ENCODE results near the gene MTUS2. TPM values are rescaled to one million over a fixed set of nuclear protein-coding genes. Genes with fewer than 3 reads are reported as not detected.
A peak's percentile ranks its signal among the peaks of the same experiment; 100 is the strongest.

MTUS2 gene
- polyA plus RNA-seq, 3 donors = 0.55 to 0.90 (median 0.69) TPM

GRCh38 chr13:29105779-29106178 lies 285.6 kb downstream of the MTUS2 start:
- DNase-seq = no peak

GRCh38 chr13:29106651-29107050 lies 286.5 kb downstream of the MTUS2 start:
- no peak for DNase-seq

- no peak for DNase-seq
Observed at GRCh38 chr13:29108068-29108786, 288.1 kb downstream of the MTUS2 start.

GRCh38 chr13:29109987-29110386 lies 289.8 kb downstream of the MTUS2 start:
- DNase-seq = no peak

GRCh38 chr13:29111446-29111845 lies 291.3 kb downstream of the MTUS2 start:
- no peak for DNase-seq

DNA sequence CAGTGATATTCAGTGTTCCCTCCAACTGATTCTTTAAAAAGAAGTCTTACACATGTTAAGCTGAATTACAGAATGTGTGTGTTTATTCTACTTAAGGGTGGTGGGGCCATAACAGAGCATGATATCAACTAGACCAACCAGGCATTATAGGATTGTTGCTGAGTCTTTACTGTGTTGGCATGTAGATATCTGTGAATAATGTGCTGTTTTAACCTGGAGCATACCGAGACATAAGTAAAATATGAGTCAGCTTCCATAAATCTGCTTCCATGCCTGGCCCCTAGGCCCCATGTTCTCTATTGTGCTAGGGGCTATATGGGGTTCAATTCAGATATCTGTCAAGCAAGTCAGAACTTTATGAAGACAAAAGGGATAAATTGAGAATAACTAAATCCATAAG lies 295.7 kb downstream of the MTUS2 start:
- no peak for DNase-seq

DNA sequence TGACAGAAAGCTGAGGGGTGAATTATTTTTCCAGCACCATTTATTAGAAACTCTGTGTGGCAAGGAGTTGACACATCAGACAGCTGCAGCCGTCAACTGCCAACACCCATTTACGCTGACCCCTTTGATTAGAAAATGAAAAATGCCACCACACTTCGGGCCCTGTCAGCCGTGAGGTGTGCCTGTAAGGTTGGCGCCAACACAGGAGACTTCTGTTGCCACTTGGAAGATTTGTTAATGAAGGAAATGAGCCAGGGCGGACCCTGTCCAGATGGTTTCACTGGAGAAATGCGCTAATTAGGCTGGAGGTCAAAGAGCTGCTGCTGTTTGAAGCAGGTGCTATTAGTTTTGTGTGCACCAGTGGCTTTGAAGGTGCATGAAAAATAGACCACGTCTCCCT lies 297.5 kb downstream of the MTUS2 start:
- DNase-seq = peak; percentile 40

- DNase-seq = no peak
Observed at GRCh38 chr13:29118471-29118870, 298.3 kb downstream of the MTUS2 start.

DNA sequence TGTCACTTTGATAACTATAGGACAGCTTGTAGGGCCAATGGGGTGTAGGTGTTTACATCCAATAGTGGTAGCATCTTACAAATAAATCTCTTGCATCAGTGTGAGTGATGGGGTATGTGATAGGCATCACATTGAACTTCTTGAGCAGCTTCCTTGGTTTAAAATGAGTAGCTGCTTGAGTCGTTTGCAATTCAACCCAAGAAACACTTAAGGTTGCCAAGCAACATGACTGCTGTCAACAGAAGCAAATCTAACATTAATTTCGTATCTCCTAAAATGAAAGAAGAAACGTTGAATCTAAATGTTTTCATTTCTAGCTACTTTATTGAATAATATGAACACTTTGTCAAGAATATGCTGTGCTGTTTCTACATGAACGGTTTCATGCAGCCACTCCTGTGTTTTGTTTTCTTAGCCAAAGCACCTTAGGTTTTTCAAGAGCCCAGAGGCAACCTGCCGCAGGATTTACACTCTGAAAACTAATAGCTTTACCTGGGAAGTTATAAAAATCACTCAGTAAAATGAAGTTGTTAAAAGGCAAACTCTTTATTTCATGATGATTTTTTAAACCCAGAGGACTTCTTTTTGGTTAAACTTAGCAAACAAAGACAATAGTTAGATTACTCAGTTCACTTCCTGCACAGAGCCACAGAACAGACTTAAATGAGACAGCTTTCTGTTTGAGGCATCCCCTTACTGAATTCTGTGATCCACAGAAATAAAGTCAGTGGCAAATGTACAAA lies 305.2 kb downstream of the MTUS2 start:
- DNase-seq = no peak

- DNase-seq = no peak
Observed at GRCh38 chr13:29125934-29126424, 305.8 kb downstream of the MTUS2 start.

DNA sequence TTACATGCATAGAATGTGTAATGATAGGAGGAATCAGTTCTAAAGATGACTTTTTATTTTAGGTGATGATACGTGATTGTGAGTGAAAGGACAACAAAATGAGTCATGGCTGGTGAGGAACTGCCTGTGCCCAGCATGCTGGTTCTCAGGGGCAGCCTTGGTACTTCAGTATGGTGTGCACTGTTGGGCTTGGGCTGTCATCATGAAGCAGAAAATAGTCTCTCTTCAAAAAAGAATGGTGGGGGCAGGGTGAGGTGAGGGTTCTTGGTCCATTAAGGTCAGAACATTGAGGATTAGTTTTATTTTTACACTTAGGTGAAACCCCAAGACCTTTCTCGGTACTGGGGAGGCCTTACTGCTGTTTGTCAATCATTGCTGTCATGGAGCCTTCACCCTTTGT lies 309.5 kb downstream of the MTUS2 start:
- no peak for DNase-seq

DNA sequence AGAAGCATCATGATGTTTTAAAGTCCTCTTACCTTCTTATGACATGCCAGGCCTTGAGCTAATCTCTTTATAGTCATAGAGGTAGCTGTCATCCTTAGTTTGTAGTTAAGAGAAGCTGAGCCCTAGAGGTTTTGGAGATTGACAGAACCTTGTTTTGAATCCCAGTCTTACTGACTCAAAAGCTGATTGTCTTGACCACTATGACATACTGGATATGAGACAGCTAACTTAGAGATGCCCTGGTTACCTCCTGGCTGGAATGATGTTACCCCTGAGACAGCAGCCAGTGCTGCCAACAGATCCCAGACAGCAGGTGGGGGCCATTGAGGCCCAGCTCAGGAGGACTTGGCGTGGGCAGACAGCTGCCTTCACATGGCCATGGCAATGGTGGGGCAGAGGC lies 311.0 kb downstream of the MTUS2 start:
- DNase-seq = no peak

DNA sequence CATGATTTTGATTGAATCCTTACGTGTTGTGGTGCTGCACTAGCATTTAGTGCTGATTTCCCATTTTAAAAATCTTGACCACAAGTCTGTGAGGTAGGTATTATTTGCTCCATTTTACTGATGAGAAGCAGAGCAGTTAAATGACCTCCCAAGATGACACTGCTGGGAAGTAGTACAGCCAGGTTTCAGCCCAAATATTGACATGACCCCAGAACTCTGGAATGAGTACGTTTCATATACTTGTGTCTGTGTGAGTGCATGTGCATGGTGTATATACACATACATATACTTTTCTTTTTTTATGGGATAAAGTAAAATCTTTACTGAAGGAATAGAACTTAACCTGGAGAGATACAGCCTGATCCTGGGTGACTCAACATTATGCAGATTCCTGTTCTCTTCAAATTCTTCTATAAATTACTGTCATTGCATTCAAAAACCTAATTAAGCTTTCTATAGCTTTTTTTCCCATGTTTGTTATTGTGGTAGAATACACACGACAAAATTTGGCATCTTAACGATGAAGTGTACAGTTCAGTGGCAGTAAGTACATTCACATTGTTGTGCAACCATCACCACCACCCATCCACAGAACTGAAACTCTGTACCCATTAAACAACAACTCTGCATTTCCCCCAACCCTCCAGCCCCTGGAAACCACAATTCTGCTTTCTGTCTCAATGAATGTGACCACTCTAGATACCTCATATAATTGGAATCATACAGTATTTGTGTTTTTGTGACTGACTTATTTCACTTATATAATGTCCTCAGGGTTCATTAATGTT lies 311.9 kb downstream of the MTUS2 start:
- no peak for DNase-seq

DNA sequence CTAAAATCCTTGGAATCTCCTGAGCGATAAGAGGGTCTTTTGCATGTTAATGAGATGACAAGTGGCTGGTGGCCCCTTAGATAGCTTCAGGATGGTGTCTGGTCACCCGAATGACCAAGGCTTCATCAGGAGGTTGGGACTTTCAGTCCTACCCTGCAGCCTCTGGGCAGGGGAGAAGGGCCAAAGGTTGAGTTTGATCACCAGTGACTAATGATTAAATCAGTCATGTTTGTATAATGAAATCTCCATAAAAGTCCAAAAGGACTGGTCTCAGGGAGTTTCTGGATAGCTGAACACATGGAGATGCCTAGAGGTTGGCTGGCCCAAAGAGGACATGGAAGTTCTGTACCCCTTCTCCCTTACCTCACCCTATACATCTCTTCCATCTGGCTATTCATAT lies 316.2 kb downstream of the MTUS2 start:
- DNase-seq = no peak

- no peak for DNase-seq
Observed at GRCh38 chr13:29137016-29137415, 316.9 kb downstream of the MTUS2 start.

- DNase-seq = no peak
Observed at GRCh38 chr13:29137995-29138394, 317.9 kb downstream of the MTUS2 start.

DNA sequence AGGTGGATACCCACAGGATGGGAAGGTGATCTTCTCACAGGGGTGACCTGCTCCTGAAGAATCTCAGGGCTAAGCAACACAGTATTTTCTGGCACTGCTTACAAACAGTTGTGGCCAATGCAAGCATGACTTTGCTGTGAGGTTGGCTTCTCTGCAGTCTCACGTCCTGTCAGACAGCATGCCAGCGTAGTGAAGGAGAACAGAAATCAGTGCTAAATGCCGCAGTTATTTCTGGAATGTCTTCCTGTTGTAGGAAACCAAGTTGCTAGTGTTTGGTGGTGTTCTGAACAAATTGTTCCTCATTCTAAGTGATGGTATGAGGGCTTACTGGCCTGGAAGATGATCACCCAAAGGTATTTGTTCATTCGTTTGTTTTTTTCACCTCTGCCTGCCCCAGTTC lies 320.1 kb downstream of the MTUS2 start:
- DNase-seq = peak; percentile 24

GRCh38 chr13:29143847-29144246 lies 323.7 kb downstream of the MTUS2 start:
- peak; percentile 1 for DNase-seq

DNA sequence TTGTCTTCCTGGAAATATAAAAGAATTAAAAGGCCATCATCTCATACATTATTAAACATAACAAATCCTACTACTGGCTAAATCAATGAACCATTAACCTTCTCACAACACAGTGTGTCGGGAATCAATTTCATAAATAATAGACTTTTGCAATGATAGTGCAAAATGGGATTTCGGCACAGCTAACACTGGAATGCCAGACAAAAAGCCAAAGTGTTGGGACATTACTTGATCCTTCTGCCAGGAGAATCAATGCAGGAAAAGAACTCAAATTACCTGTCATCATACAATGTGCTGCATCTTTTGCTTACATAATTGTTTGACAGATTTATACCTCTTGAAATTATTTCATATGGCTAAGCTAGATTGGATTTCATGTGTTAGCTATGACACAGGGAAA lies 334.3 kb downstream of the MTUS2 start:
- no peak for DNase-seq

DNA sequence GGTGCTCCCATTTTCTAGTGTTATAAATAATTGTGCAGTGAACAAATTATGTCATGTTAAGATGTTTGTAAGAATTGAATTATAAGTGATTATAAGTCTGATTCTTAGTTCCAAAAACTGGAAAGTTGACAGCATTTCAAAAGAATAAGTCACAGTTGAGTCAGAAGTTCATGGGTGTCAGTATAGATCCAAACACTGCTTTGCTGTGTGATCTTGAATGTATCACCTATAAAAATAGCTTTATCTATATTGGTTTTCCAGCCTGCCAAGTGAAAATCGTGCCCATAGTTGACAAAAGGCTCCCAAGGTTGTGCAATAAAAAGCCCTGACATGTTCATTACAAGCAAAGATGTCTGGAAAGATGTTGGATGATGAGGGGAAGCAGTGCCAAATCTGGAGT lies 336.0 kb downstream of the MTUS2 start:
- no peak for DNase-seq

- DNase-seq = no peak
Observed at GRCh38 chr13:29159871-29160270, 339.7 kb downstream of the MTUS2 start.

- no peak for DNase-seq
Observed at GRCh38 chr13:29160862-29161261, 340.7 kb downstream of the MTUS2 start.

GRCh38 chr13:29161676-29162075 lies 341.5 kb downstream of the MTUS2 start:
- DNase-seq = no peak
